Astrocyte of the spinal cord (primary cell): ENCODE data around the gene ELL2.

ENCODE experiments used
- DNase-seq: peaks from one replicate; pipeline ENCODE4 v3.0.0; 2011; ENCODE audit warnings: low read depth, low spot score
- H3K4me3 ChIP-seq: 2 replicates; pipeline ENCODE4 v1.5.1; 2011; ENCODE audit warnings: low read depth, mild to moderate bottlenecking, low read length, moderate library complexity
- CTCF ChIP-seq: IDR thresholded peaks from 2 replicates; pipeline ENCODE4 v1.5.1; 2012; ENCODE audit warnings: low read depth, mild to moderate bottlenecking, low read length, inconsistent platforms
- in situ Hi-C: cut with HindIII; loops from 2 replicates; pipeline ENCODE4 v1.10.0; 2017; ENCODE audit warnings: low sequenced_read_pairs

The ELL2 gene

DNA sequence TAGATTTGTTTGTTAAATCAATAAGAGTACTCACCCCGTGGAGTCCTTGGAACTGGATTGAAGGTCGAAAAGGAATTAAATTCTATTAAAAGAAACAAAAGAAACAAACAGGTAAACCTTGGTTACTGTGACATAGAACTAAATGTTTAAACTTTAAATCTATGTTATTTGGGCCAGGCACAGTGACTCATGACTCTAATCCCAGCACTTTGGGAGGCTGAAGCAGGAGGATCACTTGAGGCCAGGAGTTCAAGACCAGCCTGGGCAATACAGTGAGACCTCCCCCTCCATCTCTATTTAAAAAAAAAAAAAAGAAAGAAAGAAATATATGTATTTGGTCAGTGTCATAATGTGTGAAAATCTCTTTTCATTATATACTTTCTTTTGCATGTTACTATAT, 18.7 kb downstream of the ELL2 start:
- H3K4me3 ChIP-seq: no peak overlapping the region
- no peak for DNase-seq
- in situ Hi-C loops: no loop called here
- no peak for TF ChIP-seq CTCF

DNA sequence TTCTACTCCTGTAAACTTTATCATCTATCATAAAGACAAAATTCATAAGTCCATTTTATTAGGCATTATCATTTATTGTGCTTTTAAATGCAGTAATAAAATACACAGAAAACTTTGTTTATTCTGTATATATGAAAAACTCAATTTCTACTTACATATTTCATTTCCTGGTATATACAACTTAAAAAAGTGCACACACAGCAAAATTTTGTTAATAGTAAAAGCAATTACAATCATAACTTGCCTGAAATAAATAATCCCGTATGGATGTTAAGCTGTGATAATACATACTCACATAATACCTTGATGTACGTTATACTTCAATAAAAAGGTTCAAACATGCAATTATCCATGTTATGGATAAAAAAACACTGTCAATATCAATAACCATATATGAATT, 19.2 kb downstream of the ELL2 start:
- DNase-seq: no peak
- in situ Hi-C loops: no loop called here
- H3K4me3 ChIP-seq: no peak overlapping the region
- TF ChIP-seq CTCF: no peak

DNA sequence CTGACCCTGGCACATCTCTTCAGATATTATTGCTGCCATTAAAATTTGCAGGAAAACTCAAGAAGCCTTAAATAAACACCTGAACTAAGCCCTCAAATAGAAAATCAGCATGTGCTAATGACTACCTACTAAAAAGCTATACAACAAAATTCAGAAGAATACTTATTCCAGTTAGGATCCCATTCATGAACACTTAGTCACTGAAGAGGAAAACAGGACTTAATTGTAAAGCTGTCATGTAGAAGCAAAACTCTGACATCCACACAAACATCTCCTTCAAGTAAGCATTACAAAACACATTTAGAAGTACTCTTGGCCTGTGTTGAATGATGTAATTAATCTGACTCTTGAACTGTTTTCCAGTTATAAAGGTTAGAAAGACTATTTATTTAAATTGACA, 19.9 kb downstream of the ELL2 start:
- in situ Hi-C loops: no loop called here
- no peak overlapping the region for H3K4me3 ChIP-seq
- no peak for DNase-seq
- no peak for TF ChIP-seq CTCF

- TF ChIP-seq CTCF: no peak
- H3K4me3 ChIP-seq: no peak overlapping the region
- in situ Hi-C loops: no loop called here
- no peak for DNase-seq
These were observed 20.6 kb downstream of the ELL2 start for GRCh38 chr5:95940758-95941682.

DNA sequence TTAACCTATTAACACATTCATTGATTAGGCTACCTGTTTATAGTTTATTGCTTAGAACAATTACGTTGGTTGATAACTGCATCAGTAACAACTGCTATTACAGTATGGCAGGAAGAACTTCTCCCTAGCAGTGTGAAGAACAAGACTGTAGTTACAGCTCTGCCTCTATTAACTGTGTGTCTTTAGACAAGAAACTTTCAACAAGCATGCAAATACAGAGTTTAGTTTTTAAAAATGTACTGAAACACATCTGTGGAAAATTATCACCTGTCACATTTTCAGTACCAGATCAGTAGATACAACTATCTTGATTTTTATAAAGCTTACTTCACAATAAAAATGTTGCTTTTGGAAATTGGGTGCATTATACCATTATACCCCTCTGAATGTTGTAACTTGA, 22.2 kb downstream of the ELL2 start:
- TF ChIP-seq CTCF: no peak
- no peak for DNase-seq
- H3K4me3 ChIP-seq: no peak overlapping the region
- in situ Hi-C loops: no loop called here

DNA sequence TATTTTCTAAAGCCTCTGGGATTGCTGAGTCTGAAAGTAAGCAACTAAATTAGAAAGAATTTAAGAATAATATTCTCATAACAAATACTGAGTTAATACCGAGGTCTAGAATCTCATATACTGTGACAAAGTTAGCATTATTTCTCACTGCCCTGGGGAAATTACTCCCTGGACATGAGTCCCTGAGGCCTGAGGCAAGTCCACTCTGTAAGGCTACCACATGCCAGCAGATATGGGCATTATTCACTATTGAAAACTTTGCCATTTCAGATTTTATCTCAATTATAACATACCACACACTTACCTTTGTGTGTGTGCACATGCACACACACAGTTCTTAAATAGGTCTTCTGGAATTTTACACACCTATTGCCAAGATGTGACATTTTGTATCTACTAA, 22.9 kb downstream of the ELL2 start:
- DNase-seq: no peak
- no peak for TF ChIP-seq CTCF
- in situ Hi-C loops: no loop called here
- H3K4me3 ChIP-seq: no peak overlapping the region
